HG03469 (cell line): ENCODE results near the gene CHMP1B.
A peak's percentile ranks its signal among the peaks of the same experiment; 100 is the strongest.
"Not testable (repeated sequence)": the region's sequence is repeated elsewhere in the genome, so short reads cannot be mapped to it uniquely, and the experiment has no call there.

Experiments used
- ATAC-seq: cut with Tn5 transposase; IDR thresholded peaks from one replicate; pipeline ENCODE4 v1.9.1; 2021; ENCODE audit warnings: mild to moderate bottlenecking, moderate library complexity, moderate number of reproducible peaks; ENCODE audit not compliant: unreplicated experiment

CHMP1B gene

GRCh38 chr18:11866764-11867163 is 15.6 kb downstream of the CHMP1B start:
- no peak for ATAC-seq

GRCh38 chr18:11868230-11868629 is 17.0 kb downstream of the CHMP1B start:
- no peak for ATAC-seq

GRCh38 chr18:11871501-11871900 is 20.3 kb downstream of the CHMP1B start:
- no peak for ATAC-seq

- no peak for ATAC-seq
Observed at GRCh38 chr18:11872479-11873136, 21.4 kb downstream of the CHMP1B start.

- ATAC-seq = no peak
Observed at GRCh38 chr18:11873670-11874340, 22.6 kb downstream of the CHMP1B start.

- ATAC-seq = no peak
Observed at GRCh38 chr18:11874676-11875075, 23.5 kb downstream of the CHMP1B start.

GRCh38 chr18:11877497-11878135 is 26.4 kb downstream of the CHMP1B start:
- ATAC-seq = no peak

GRCh38 chr18:11880586-11881304 is 29.5 kb downstream of the CHMP1B start:
- no peak for ATAC-seq

GRCh38 chr18:11882636-11883035 is 31.4 kb downstream of the CHMP1B start:
- ATAC-seq = no peak

GRCh38 chr18:11883153-11883552 is 31.9 kb downstream of the CHMP1B start:
- ATAC-seq = peak; percentile 90

GRCh38 chr18:11884396-11885030 is 33.3 kb downstream of the CHMP1B start:
- no peak for ATAC-seq

- ATAC-seq = no peak
Observed at GRCh38 chr18:11885278-11885947, 34.2 kb downstream of the CHMP1B start.

- ATAC-seq = no peak
Observed at GRCh38 chr18:11886577-11887110, 35.4 kb downstream of the CHMP1B start.

GRCh38 chr18:11887328-11888128 is 36.3 kb downstream of the CHMP1B start:
- no peak for ATAC-seq

GRCh38 chr18:11888726-11889125 is 37.5 kb downstream of the CHMP1B start:
- ATAC-seq = no peak

- no peak for ATAC-seq
Observed at GRCh38 chr18:11889284-11889683, 38.1 kb downstream of the CHMP1B start.

- no peak for ATAC-seq
Observed at GRCh38 chr18:11891737-11892136, 40.5 kb downstream of the CHMP1B start.

- ATAC-seq = not testable (repeated sequence)
Observed at GRCh38 chr18:11892438-11892837, 41.2 kb downstream of the CHMP1B start.

- ATAC-seq = no peak
Observed at GRCh38 chr18:11897781-11898180, 46.6 kb downstream of the CHMP1B start.
